Activated gamma-delta T cell treated with Interleukin-2 at 50 U/mL for 16 hours (primary cell): ENCODE data around the gene GJC2.

Source experiments
- DNase-seq: peaks from one replicate; pipeline ENCODE4 v3.0.0-alpha.2; 2020

Gene GJC2

GRCh38 chr1:228145463-228146416 is 4.0 kb upstream of the GJC2 start:
- no peak for DNase-seq

DNA sequence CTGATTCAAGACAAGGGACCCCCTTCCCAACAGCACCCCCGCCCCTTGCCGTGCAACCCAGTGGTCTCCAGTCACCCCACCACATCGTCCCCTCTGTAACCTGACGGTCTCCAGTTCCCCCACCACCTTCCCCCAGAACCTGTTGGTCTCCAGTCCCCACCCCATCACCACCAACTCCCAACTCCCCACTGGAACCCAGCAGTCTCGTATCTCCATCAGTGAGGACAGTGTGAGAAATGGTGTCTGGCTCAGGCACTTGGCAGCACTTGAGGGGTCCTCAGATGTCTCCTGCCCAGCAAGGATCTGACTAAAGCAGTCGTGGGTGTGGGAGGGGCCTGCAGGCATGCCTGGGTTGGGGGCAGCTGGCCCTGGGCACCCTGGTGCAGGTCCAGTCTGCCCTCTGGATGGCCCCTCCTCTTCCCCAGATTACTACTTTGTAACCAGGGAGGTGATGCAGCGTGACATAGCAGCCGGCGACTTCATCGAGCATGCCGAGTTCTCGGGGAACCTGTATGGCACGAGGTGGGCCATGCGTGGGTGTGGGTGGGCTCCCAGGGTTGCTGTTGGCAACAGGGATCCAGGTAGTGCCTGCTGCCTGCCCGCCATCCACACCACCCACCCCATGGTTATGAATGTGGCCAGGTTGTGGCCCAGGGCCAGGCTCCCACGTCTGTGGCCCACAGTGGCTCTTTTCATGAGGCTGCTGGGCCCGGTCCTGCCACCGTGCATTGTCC is 3.1 kb upstream of the GJC2 start:
- DNase-seq: no peak

DNA sequence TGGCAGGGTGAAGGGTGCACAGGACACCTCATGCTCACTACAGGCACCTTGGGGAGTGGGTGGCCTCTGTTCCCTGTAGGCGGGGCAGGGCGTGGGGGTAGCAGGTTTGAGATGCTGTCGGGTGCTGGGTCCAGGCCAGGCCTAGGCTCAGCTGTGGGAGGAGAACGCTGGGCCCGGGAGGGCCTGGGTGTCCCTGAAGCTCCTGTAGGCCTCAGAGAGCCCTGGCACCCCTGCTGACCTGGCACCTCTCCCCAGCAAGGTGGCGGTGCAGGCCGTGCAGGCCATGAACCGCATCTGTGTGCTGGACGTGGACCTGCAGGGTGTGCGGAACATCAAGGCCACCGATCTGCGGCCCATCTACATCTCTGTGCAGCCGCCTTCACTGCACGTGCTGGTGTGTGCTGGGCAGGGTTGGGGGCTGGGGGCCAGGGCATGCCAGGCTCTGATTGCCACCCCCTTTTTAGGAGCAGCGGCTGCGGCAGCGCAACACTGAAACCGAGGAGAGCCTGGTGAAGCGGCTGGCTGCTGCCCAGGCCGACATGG is 2.5 kb upstream of the GJC2 start:
- DNase-seq: no peak

DNA sequence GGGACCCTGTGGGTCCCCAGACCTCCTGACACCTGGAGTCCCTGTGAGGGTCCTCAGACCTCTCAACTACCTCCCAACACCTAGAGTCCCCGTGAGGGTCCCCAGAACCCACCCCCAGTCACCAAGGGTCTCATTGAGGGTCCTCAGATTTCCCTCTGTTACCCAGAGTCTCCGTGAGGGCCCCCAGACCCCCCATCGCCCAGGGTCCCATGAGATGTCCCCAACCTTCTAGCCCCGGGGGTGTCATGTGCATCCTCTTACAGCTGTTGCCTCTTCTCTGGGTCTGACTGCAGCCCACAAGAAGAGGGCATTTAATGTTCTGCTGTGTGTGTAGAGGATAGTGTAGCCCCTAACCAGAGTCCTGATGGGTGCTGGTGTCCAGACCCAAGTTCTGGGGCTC is 2.0 kb upstream of the GJC2 start:
- DNase-seq: no peak

DNA sequence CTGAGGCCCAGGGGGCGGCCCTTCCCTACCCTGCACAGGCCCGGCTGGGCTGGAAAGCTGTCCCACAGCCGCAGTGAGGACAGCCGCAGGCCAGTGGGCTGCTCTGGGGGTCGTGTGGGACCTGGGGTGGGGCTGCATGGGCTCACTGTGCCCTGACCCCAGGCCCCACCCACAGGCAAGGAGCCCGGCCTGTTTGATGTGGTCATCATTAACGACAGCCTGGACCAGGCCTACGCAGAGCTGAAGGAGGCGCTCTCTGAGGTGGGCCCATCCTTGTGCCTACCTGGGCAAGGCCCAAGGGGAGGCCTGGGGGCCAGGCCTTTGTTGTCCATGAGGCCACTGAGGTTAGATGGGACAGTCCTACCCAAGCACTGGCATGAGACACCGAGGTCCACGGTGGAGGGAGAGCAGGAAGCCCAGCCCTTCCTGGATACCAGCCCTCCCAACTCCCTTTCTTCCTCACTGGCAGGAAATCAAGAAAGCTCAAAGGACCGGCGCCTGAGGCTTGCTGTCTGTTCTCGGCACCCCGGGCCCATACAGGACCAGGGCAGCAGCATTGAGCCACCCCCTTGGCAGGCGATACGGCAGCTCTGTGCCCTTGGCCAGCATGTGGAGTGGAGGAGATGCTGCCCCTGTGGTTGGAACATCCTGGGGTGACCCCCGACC is 1.4 kb upstream of the GJC2 start:
- no peak for DNase-seq

DNA sequence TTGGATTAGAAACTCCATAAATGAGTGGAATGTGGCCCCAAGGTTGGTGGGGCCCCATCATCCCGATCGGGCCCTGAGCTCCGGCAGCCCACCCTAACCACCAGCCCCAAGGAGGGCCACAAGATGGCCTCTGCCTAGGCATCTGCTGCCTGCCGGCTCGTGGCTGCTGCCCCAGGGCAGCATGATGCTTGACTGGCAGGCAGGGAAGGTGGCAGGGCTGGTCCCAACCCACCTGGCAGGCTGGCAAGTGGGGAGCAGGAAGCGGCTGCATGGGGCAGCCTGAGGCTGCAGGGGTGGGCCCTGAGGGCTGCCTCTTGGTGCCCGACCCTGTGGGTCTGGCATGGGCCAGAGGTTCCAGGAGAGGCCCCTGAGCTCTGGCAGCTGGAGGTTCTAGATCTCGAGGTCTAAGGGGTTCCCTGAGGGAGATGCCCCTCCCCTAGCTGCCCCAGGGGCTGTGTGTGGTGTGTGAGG is 760 bp upstream of the GJC2 start:
- DNase-seq: no peak

DNA sequence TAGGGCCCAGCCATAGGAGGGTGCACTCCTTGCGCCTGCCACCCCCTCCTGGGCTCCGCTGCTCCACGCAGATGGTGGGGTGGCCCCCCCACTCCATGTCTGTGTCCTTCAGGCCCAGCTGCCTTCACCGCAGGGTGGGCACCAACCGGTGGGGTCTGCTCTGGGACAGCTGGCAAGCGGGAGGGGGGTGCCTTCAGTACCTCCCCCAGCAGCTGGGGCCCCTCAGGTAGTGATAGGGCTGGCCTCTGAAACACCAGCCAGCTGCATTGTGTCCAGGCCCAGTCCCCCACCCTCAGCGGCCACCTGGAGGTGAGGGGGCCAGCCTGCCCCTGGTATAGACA is 360 bp downstream of the GJC2 start:
- DNase-seq: no peak

- DNase-seq: no peak
Measured at GRCh38 chr1:228150461-228151179, 890 bp downstream of the GJC2 start.

DNA sequence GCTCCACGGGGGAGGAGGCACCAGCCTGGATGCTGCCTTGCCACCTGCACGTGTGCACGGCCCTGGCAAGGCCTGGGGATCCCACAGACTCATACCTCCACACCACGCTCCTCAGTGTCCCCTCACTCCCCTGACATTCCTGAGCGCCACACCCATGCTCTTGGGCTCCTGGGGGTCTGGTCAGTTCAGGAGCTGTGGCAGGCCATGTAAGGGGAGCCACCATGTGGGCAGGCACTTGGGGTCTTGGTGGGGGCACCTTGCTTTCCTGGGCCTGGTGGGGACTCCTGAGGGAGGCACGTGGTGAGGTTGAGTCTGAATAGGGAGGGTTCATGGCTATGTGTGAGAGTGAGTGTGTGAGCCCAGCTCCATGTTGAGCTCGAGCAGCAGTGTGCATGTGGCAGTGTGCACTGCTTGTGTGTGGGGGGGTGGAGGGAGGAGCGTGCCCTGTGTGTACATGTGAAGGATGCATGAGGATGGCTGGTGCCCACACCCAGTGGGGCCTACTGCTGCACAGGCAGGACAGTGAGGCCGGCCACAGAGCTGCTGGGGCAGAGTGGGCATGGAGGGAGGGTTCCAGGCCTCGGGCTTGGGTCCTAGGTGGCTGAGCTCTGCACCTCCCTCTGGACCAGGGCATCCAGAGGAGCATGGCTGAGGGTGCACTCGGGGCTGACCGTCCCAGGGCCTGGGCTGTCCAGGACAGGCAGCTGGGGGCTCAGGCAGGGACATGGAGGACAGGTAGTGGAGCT is 1.6 kb downstream of the GJC2 start:
- DNase-seq: no peak

DNA sequence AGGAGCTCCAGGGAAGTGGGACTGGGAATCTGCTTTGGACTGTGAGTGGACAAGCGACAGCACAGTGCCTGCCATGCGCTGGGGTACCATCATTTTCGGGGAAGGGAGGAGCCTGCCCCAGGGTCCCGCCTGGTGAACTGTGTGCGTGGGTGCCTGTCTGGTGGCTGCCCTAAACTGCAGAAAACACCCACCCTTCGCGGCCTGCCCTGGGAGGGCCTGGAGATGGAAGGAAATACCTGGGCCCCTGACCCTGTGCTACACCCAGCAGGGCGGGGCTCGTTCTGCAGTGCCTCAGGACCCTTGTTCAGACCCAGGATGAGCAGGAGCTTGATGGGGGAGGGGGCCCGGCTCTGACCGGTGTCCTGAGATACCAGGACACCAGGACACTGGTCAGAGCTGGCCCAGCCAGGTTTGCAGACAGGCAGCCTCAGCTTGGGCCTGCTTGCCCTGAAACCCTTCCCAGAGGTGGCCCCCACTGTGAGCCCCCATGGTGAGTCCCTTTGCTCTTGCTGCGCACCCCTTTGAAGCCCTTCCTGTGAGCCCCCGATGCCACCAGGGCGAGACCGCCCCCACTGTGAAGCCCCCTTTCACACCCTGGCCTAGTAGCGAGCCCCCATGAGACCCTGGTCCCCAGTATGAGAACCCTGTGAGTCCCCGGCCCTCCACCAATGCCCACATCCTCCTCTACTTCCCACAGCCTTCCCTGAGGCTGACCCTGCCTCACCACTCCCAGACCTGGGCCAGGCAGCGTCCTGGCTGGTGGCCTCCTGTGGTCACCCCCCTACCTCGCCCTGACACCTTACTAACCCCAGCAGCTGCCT is 2.6 kb downstream of the GJC2 start:
- no peak for DNase-seq

DNA sequence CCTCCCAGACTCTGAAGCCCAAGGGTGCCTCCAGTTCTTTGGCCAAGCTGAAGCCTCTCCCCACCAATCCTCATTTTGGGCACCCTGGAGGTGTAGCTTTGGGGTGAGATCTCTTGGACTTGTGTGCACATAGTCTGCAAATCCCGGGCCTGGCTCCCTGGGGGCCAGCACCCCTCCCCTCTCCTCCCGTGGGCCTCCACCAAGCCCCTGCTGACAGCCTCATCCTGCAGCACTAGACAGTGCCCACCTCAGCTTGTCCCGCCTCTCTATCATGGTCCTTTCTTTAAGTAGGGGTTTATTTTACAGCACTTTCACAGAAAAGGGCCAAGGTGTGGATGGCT is 3.2 kb downstream of the GJC2 start:
- no peak for DNase-seq

GRCh38 chr1:228154021-228154669 is 4.4 kb downstream of the GJC2 start:
- DNase-seq: no peak

- DNase-seq: no peak
Measured at GRCh38 chr1:228154670-228155571, 5.2 kb downstream of the GJC2 start.

DNA sequence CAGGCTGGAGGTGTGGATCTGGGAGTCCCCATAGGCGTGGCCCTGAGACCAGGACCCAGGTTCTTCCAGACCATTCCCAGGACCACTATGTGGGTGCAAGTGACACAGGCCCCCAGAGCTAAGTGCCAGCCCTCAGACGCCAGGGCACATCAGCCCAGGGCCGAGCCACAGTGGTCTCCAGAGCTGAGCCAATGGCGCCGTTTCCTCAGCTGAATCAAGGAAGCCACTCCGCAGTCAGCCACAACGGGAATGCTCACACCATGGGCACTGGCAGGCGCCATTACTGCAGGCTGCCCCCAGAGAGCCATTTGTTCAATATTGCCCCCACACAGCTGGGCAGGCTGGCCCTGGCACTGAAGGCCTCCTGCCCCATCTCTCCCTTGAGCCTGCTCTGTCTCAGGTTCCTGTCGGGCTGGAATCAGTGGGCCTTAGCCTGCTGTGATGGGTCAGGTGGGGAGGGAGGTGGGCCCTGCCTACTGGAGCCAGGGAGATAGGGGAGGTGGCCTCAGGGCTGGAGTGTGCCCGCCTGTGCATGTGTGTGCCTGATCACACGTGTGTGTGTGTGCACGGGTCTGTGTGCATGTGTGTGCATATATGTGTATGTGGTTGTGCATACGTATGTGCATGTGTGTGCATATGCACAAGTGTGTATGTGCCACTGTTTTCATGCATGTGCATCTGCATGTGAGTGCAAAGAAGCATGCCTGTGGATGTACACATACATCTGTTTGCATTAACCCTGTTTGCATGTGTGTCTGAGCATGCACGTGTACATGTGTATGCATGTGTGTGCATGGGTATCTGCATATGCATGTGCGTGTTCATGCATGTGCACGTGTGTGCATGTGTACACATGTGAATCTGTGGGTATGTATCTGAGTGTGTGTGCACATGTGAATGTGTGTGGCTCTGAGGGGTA is 6.1 kb downstream of the GJC2 start:
- no peak for DNase-seq

GRCh38 chr1:228156515-228156881 is 6.8 kb downstream of the GJC2 start:
- no peak for DNase-seq

DNA sequence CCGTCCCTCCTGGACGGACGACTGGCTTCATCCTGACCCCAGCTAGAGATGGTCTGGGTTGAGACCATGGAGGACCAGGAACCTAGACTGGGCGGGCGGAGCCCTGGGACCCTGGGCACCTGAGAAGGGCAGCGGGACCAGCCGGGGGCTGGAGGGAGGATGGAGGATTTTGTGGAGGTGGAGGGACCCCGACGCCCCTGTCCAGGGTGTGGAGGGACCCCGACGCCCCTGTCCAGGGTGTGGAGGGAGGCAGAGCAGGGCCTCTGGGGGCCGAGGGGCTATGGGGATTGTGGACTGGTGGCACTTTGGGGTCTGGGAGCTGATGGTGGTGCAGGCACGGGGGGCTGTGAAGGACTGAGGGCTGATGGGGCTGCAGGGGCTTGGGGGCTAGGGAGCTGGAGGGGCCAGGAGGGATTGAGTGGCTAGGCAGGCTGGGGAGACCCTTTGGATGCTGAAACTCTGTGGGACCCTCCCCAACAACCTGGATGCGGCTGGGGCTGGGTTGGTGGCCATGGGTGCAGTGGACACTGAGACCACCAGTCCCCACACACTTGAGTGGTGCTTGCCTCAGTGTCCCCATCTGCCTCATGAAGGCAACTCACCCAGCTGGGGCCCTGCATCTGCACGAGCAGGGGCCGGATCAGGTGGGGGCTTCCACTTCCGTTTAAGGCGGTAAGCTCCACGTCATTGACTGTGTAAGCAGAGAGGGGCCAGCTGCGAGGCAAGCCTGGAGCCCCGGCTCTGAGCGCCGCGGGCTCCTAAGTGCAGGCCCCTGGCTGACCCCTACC is 7.4 kb downstream of the GJC2 start:
- peak; percentile 38 for DNase-seq

DNA sequence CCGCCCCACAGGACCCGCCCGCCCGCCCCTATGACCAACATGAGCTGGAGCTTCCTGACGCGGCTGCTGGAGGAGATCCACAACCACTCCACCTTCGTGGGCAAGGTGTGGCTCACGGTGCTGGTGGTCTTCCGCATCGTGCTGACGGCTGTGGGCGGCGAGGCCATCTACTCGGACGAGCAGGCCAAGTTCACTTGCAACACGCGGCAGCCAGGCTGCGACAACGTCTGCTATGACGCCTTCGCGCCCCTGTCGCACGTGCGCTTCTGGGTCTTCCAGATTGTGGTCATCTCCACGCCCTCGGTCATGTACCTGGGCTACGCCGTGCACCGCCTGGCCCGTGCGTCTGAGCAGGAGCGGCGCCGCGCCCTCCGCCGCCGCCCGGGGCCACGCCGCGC is 8.0 kb downstream of the GJC2 start:
- no peak for DNase-seq
